Epithelial cell of esophagus (primary cell): ENCODE results near the gene CCDC33.

Source experiments
- DNase-seq: peaks from one replicate; pipeline ENCODE4 v3.0.0; 2010; ENCODE audit warnings: low read depth
- H3K4me3 ChIP-seq: 2 replicates; pipeline ENCODE4 v1.5.1; 2011; ENCODE audit warnings: mild to moderate bottlenecking, low read length, control low read depth
- TF ChIP-seq, protein P1 (sequence below): IDR thresholded peaks from 2 replicates; pipeline ENCODE4 v1.5.1; 2011; ENCODE audit warnings: low read depth, mild to moderate bottlenecking, low read length, control low read depth, inconsistent platforms; ENCODE audit not compliant: insufficient read depth; ENCODE audit errors: missing control alignments

Gene CCDC33

GRCh38 chr15:74337607-74338211 lies 101.6 kb downstream of the CCDC33 start:
- TF ChIP-seq, protein P1, sequence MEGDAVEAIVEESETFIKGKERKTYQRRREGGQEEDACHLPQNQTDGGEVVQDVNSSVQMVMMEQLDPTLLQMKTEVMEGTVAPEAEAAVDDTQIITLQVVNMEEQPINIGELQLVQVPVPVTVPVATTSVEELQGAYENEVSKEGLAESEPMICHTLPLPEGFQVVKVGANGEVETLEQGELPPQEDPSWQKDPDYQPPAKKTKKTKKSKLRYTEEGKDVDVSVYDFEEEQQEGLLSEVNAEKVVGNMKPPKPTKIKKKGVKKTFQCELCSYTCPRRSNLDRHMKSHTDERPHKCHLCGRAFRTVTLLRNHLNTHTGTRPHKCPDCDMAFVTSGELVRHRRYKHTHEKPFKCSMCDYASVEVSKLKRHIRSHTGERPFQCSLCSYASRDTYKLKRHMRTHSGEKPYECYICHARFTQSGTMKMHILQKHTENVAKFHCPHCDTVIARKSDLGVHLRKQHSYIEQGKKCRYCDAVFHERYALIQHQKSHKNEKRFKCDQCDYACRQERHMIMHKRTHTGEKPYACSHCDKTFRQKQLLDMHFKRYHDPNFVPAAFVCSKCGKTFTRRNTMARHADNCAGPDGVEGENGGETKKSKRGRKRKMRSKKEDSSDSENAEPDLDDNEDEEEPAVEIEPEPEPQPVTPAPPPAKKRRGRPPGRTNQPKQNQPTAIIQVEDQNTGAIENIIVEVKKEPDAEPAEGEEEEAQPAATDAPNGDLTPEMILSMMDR = no peak
- no peak overlapping the region for H3K4me3 ChIP-seq
- DNase-seq = no peak

GRCh38 chr15:74338676-74339075 lies 102.5 kb downstream of the CCDC33 start:
- H3K4me3 ChIP-seq = no peak overlapping the region
- DNase-seq = no peak
- TF ChIP-seq, protein P1 = no peak

GRCh38 chr15:74339371-74339770 lies 103.2 kb downstream of the CCDC33 start:
- TF ChIP-seq, protein P1 = no peak
- H3K4me3 ChIP-seq = no peak overlapping the region
- no peak for DNase-seq

- TF ChIP-seq, protein P1 = no peak
- H3K4me3 ChIP-seq = no peak overlapping the region
- peak; percentile 78 for DNase-seq
Measured at GRCh38 chr15:74340150-74340549, 104.0 kb downstream of the CCDC33 start.

DNA sequence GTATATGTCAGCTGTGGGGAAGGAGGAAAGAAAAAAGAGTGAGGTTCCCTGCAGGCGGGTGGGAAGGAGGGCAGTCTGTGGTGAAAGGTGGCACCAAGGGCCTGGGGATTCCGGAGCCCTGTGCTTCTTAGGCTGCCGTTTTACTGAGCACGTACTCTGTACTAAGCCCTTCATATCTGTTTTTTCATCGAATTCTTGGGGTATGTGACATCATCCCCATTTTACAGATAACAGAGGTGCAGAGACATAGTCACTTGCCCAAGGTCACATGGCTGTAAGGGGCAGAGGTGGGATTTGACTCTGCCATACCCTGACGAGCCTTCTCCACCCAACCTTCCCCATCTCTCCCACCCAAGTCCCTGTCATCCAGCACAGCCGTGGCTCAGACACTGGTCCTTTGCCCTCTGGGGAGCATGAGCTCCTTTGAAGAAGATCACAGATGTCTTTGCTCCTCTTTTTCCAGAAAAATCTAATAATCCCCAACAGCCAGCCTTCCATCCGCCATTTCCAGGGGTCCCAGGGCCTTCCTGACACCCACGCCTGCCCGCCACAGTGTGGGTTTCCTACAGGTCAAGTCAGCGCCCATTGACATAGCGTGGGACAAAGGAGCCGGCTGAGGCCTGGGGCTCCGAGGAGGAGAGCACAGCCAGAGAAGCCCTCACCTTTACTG lies 107.1 kb downstream of the CCDC33 start:
- TF ChIP-seq, protein P1 = no peak
- DNase-seq = no peak
- no peak overlapping the region for H3K4me3 ChIP-seq

DNA sequence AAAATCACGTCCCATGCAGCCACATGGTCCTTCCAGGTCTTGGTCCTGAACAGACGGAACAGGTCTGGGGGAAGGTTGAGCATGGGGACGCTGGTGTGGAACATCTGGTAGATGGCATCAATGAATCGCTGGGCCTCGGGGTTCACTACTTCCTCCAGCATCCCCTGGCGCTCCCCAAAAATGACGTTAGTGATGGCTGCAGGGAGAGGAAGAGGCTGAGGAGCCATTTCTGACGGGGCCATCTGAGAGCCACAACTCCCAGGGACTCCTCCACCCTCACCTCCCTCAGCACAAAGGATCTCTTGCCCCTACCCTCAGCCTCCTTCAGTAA lies 107.6 kb downstream of the CCDC33 start:
- TF ChIP-seq, protein P1 = no peak
- DNase-seq = no peak
- H3K4me3 ChIP-seq = no peak overlapping the region

DNA sequence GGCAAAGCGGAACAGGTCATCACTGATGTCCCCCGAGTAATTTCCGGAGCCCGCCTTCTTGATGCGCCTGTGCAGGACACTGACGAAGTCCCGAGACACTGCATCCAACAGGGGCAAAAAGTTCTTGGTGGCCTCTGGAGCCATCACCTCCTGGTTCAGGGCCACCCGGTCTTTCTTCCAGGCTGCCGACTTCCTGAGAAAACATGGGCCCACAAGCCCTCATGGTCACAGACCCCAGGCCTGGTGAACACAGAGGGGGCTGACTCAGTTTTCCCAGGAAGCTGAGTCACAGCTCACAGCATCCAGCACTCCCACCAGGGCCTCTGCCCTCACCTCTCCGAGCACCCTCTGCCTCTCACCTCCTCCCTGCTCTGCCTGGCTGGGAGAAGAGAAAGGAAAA lies 108.9 kb downstream of the CCDC33 start:
- DNase-seq = no peak
- TF ChIP-seq, protein P1 = no peak
- no peak overlapping the region for H3K4me3 ChIP-seq
